GM12891 (cell line): ENCODE results near the gene PAGE1.

ENCODE experiments used
- POLR2A ChIP-seq: IDR thresholded peaks from 2 replicates; pipeline ENCODE4 v1.6.1; 2011; ENCODE audit warnings: low read depth, low read length, control low read depth
- SPI1 ChIP-seq: IDR thresholded peaks from 2 replicates; pipeline ENCODE4 v1.6.1; 2011; ENCODE audit warnings: low read depth, low read length, control low read depth
- TAF1 ChIP-seq: IDR thresholded peaks from 2 replicates; pipeline ENCODE4 v1.6.1; 2011; ENCODE audit warnings: low read depth, low read length, control low read depth

DNA sequence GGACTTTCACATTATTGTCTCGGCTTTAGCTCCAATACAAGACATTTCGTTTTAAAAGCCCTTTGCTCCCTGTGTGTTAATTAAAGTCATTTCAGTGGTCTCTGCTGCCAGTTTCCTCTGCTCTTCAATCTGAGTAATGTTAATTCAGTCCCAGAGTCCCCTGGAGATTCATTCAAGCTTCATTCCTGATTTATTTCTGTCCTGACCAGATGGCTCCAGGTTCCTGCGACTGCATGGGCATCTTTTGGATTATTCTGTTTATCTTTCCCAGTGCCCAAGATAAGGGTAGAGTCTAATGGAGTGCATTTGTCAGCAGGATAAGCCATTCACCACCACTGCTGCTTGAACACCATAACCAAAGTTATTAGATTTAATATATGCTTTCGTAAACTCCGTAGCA, 6.1 kb upstream of the PAGE1 start:
- TF ChIP-seq SPI1 (no peak), POLR2A (no peak), TAF1 (no peak)
